Measurements from ENCODE around the gene EML3. TPM values are rescaled to one million over a fixed set of nuclear protein-coding genes. Genes with fewer than 3 reads are reported as not detected.

EML3 gene
- total RNA-seq, 2 donors from 2014 or later: 51.5 to 57.7 TPM

- Histone ChIP-seq H3K36me3 (ENCODE audit: control insufficient read depth, insufficient read depth, low read length) (peaks cover 43% of the 10 kb centered on the region), H3K4me1 (ENCODE audit: control insufficient read depth, insufficient read depth, low read length) (no peaks in the 10 kb centered on the region), H3K27me3 (ENCODE audit: control insufficient read depth, insufficient read depth, low read length, poor library complexity, severe bottlenecking) (no peaks in the 10 kb centered on the region), H3K4me3 (ENCODE audit: low read length) (no peak overlapping the region), H3K27ac (ENCODE audit: low read depth, low read length) (no peak overlapping the region), H3K9ac (ENCODE audit: extremely low read depth, low read length, poor library complexity, severe bottlenecking) (no peak overlapping the region), H3K9me3 (ENCODE audit: control insufficient read depth, low read length) (no peaks in the 10 kb centered on the region)
- 95 to 98% methylated on average over 5 to 6 of the region's 6 CpGs for WGBS, 2 experiments (ENCODE audit: insufficient coverage in 1 of 2, insufficient read length in 1 of 2)
- H3K27ac Mint-ChIP-seq: no peak overlapping the region
- H3K27me3 Mint-ChIP-seq (ENCODE audit: insufficient read depth): no peaks in the 10 kb centered on the region
- no peak for TF ChIP-seq CTCF (conservative IDR thresholded peaks at IDR 0.05)
- no peak for DNase-seq
- H3K36me3 Mint-ChIP-seq (ENCODE audit: low read depth): peaks cover 34% of the 10 kb centered on the region
- H3K4me1 Mint-ChIP-seq: peaks cover 6% of the 10 kb centered on the region
- no peaks in the 10 kb centered on the region for H3K9me3 Mint-ChIP-seq
- no peak overlapping the region for H3K4me3 Mint-ChIP-seq
Measured at GRCh38 chr11:62647609-62648005, 35.0 kb upstream of the EML3 start.

- peaks cover 36% of the 10 kb centered on the region for H3K36me3 Mint-ChIP-seq (ENCODE audit: low read depth)
- DNase-seq: peak; percentile 57
- peak overlapping the region; percentile 98 for H3K27ac Mint-ChIP-seq
- H3K4me1 Mint-ChIP-seq: peaks cover 2% of the 10 kb centered on the region
- 78 to 79% methylated on average over 18 to 32 of the region's 32 CpGs for WGBS, 2 experiments (ENCODE audit: insufficient coverage in 1 of 2, insufficient read length in 1 of 2)
- H3K9me3 Mint-ChIP-seq: no peaks in the 10 kb centered on the region
- Histone ChIP-seq H3K27ac (ENCODE audit: low read depth, low read length) (no peak overlapping the region), H3K4me3 (ENCODE audit: low read length) (no peak overlapping the region), H3K27me3 (ENCODE audit: control insufficient read depth, insufficient read depth, low read length, poor library complexity, severe bottlenecking) (no peaks in the 10 kb centered on the region), H3K4me1 (ENCODE audit: control insufficient read depth, insufficient read depth, low read length) (no peaks in the 10 kb centered on the region), H3K9me3 (ENCODE audit: control insufficient read depth, low read length) (no peaks in the 10 kb centered on the region), H3K9ac (ENCODE audit: extremely low read depth, low read length, poor library complexity, severe bottlenecking) (no peak overlapping the region), H3K36me3 (ENCODE audit: control insufficient read depth, insufficient read depth, low read length) (peaks cover 45% of the 10 kb centered on the region)
- peak overlapping the region; percentile 96 for H3K4me3 Mint-ChIP-seq
- no peaks in the 10 kb centered on the region for H3K27me3 Mint-ChIP-seq (ENCODE audit: insufficient read depth)
- TF ChIP-seq CTCF (conservative IDR thresholded peaks at IDR 0.05): no peak
Measured at GRCh38 chr11:62646825-62647608, 34.4 kb upstream of the EML3 start.

- DNase-seq: peak; percentile 100
- H3K27ac ChIP-seq (ENCODE audit: low read depth, low read length): peak within 1 kb of the TSS; percentile 95
- WGBS, 2 experiments (ENCODE audit: insufficient coverage in 1 of 2, insufficient read length in 1 of 2): 1% methylated on average over 34 to 73 of the region's 73 CpGs
- peak; percentile 17 for TF ChIP-seq CTCF (conservative IDR thresholded peaks at IDR 0.05)
- H3K4me3 Mint-ChIP-seq: peak within 1 kb of the TSS; percentile 96
- H3K36me3 Mint-ChIP-seq (ENCODE audit: low read depth): peaks cover 39% of the 10 kb centered on the region
- H3K9me3 ChIP-seq (ENCODE audit: control insufficient read depth, low read length): no peaks in the 10 kb centered on the region
- peaks cover 2% of the 10 kb centered on the region for H3K4me1 Mint-ChIP-seq
- peak within 1 kb of the TSS; percentile 96 for H3K4me3 ChIP-seq (ENCODE audit: low read length)
- peak within 1 kb of the TSS; percentile 99 for H3K9ac ChIP-seq (ENCODE audit: extremely low read depth, low read length, poor library complexity, severe bottlenecking)
- peaks cover 48% of the 10 kb centered on the region for H3K36me3 ChIP-seq (ENCODE audit: control insufficient read depth, insufficient read depth, low read length)
- H3K9me3 Mint-ChIP-seq: no peaks in the 10 kb centered on the region
- H3K27me3 Mint-ChIP-seq (ENCODE audit: insufficient read depth): no peaks in the 10 kb centered on the region
- no peaks in the 10 kb centered on the region for H3K4me1 ChIP-seq (ENCODE audit: control insufficient read depth, insufficient read depth, low read length)
- peak within 1 kb of the TSS; percentile 98 for H3K27ac Mint-ChIP-seq
- no peaks in the 10 kb centered on the region for H3K27me3 ChIP-seq (ENCODE audit: control insufficient read depth, insufficient read depth, low read length, poor library complexity, severe bottlenecking)
Measured at GRCh38 chr11:62645946-62646824, 33.6 kb upstream of the EML3 start, which contains the start of gene GANAB. GANAB (minus strand) TSS chr11:62646613; CDS start chr11:62646599, 14 bp downstream.

Measured in endodermal cell (in vitro differentiated cells).